ENCODE data around the gene SLC25A14.

The SLC25A14 gene

GRCh38 chrX:130385520-130385919 is 45.8 kb downstream of the SLC25A14 start, which contains the start of gene GPR119:
Gene GPR119, minus strand, starts transcription at chrX:130385674. Its CDS starts 227 bp downstream, at chrX:130385447.
- no peak for DNase-seq

DNA sequence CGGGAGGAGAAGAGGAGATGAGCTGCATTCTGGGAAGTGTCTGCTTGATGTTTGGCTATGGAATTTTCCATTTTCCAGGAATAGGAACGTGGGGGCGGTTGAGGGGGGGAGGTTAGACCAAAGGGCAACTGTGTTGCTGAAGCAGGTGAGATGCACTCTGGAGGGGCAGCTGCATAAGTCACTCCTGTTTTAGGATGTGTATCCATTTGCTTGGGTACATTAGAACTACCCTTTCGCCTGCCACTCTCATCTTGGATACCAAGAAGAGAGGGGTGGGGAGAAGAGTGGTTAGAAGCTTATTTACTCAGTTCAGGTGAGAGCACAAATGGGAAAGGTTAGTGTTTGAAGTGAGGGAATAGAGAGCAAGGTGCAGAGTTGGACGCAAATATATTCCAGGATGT is 46.7 kb downstream of the SLC25A14 start:
- no peak for DNase-seq

GRCh38 chrX:130393451-130394074 is 53.8 kb downstream of the SLC25A14 start:
- DNase-seq: no peak

DNA sequence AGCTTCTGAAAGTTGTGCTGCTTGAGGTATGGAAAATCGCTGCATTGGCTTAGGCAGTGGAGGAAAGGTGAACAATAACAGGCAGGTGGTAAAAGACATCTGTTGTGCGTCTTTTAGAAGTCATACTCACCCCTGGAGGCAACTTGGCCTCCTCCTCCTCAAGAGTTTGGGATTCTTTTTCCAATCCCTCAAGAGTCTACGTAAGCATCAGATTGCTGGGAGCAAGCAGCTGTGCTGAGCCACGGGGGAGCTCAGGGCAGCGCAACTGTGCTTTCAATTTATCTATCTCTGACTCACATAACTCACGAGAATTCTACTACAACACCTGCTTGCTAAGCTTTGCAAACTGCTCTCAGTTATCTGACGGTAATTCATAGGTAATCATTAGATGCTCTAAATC is 55.6 kb downstream of the SLC25A14 start:
- DNase-seq: no peak

- peak; percentile 21 for DNase-seq
These were observed 61.9 kb downstream of the SLC25A14 start, which contains the start of gene RBMX2 for GRCh38 chrX:130401415-130402207. Gene RBMX2, plus strand, starts transcription at chrX:130401987. Its CDS starts 46 bp downstream, at chrX:130402033.

DNA sequence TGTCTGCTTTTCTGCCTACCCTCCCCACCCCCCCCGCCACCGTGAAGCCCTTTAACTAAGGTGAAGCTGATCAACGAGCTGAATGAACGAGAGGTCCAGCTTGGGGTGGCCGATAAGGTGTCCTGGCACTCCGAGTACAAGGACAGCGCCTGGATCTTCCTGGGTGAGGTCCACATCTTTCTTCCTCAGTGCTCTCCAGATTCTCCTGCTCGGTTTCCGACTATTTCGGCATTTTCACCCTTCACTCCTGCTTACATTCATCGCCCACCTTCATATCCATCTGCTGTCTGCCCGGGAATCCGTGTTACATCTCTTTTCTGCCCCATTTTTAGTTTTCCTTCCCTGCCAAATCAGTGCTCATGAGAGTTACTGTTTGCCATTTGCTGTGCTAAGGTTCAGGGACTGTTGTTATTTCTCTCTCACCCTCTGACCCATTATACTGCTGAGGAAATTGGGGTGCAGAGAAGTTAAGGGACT is 62.5 kb downstream of the SLC25A14 start:
- DNase-seq: no peak

GRCh38 chrX:130413415-130413814 is 73.7 kb downstream of the SLC25A14 start:
- no peak for DNase-seq

DNA sequence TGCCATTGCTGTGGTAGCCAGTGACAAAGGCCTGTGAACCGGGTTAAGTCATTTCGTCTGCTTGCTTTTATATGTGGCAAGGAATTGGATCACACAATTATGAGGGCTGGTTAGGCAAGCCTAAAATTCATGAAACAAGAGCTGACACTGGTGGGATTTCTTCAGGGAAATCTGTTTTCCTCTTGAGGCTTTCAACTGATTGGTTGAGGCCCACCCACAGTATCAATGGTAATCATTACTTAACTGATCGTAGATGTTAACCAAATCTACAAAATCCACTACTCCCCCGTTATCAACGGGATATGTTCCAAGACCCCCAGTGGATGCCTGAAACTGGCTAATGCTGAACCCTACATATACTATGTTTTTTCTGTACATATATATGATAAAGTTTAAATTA is 75.1 kb downstream of the SLC25A14 start:
- DNase-seq: no peak

DNA sequence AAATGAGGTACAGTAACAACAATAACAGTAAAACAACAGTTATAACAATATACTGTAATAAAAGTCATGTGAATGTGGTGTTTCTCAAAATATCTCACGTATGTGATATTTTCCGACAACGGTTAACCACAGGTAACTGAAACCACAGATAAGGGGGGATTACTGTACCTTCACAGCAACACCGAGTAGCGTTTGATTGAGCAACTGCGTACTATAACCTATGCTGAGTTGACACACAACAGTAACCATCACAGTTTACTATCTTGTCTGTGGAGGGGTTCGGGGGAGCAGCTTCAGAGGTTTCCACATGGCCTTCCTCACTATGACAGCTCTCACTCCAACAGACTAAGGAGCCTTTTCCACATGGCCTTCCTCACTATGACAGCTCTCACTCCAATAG is 75.5 kb downstream of the SLC25A14 start:
- DNase-seq: no peak

- no peak for DNase-seq
These were observed 77.1 kb downstream of the SLC25A14 start for GRCh38 chrX:130416785-130417184.

- no peak for DNase-seq
These were observed 78.3 kb downstream of the SLC25A14 start for GRCh38 chrX:130418066-130418465.

DNA sequence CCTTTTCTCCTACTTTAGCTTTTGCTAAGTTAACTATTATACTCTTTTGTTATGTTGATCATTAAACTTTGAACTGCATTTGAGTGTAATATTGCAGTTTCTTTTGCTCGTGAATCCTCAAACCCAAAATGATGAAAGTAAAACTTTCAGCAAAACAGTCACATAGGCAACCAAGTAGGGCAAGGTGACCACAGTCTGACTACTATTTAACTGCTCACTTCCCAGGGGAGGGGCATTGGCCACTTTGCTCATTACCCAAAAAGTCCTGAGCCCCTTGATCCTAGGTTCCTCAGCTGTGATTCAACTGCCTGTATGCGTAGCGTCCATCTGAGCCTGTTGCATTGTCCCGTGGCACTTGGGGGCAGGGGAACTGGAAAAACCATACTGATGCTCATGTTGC is 79.0 kb downstream of the SLC25A14 start:
- DNase-seq: no peak

DNA sequence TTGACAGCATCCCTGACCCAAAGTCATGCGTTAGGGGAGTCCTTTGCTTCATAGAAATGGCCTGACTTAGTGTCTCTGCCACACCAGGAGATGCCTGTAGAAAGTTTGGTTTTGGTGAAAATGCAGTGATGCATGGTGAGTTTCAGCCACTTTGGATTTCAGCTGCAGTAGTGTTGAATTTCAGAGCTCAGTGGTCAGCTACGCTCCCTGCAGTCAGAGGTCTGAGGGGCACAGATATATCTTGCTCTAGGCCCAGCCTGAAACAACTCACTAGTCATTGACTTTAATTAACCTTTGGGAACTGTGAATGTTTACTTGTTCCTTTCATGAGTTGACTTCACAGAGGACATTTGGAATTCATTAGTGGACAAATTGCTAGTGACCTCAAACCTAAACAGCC is 79.5 kb downstream of the SLC25A14 start:
- no peak for DNase-seq

All from activated T-cell treated with anti-CD3 and anti-CD28 coated beads for 4 hours (primary cell).